Stimulated activated CD8-positive, alpha-beta memory T cell treated with anti-CD3 and anti-CD28 coated beads, Interleukin-12 subunit alpha, Interleukin-12 subunit beta, amount 100 ng/mL, for 4 hours (primary cell): Measurements from ENCODE around the gene BTN3A1.
A peak's percentile ranks its signal among the peaks of the same experiment; 100 is the strongest.
"Not testable (repeated sequence)": the region's sequence is repeated elsewhere in the genome, so short reads cannot be mapped to it uniquely, and the experiment has no call there.

Experiments used
- DNase-seq: peaks from one replicate; pipeline ENCODE4 v3.0.0-alpha.2; 2020; ENCODE audit warnings: low read depth

The BTN3A1 gene

DNA sequence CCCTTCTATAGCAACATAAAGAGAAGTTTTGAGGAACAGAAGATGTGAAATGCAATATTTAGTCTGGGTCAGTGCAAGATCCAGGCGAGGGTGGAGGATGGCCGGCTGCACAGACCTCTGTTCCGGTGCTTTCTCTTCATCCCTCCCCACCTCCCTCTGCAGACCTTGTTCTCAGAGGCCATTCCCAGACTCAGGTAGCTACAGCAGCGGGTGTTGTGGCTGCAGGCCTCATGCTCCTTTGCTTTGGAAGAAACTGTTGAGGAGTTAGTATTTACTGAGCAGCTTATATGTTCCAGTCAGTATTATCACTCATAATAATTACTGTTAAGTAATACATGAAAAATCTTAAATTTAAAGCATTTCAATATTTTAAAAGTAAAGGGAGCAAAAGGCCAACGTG lies 39.9 kb downstream of the BTN3A1 start:
- DNase-seq: no peak

DNA sequence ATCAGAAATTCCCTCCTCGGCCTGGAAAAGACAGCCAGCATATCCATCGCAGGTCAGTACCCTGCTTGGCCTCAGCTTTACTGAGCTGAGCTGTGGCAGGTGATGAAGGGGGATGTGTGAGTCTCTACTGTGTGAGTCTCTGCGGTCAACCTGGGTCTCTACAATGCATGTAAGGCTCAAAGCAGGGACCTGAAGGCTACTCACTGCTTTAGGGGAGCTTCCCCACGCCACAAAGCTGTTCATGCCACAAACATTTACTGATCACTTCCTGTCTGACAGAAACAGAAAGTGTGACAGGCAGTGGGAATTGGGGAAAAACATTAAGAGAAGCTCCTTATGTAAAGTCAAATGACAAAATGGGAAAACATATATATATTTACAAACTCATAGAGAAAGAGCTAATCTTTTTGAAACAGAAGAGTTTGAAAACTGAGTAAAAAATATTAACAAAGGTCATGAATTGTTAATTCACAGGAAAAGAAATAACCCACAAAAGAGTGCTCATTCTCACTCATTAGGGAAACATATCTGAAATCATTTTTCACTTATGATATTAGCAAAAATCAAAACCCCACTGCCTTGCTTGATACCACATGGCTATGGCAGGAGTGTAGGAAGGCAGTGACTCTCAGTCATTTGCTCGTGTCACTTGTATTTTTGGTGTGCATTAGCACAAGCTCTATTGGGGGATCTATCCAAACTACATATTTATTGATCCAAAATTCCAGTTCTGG lies 44.0 kb downstream of the BTN3A1 start:
- no peak for DNase-seq

- DNase-seq: no peak
These were observed 45.2 kb downstream of the BTN3A1 start for GRCh38 chr6:26447257-26447656.

GRCh38 chr6:26450240-26450639 lies 48.2 kb downstream of the BTN3A1 start:
- no peak for DNase-seq

DNA sequence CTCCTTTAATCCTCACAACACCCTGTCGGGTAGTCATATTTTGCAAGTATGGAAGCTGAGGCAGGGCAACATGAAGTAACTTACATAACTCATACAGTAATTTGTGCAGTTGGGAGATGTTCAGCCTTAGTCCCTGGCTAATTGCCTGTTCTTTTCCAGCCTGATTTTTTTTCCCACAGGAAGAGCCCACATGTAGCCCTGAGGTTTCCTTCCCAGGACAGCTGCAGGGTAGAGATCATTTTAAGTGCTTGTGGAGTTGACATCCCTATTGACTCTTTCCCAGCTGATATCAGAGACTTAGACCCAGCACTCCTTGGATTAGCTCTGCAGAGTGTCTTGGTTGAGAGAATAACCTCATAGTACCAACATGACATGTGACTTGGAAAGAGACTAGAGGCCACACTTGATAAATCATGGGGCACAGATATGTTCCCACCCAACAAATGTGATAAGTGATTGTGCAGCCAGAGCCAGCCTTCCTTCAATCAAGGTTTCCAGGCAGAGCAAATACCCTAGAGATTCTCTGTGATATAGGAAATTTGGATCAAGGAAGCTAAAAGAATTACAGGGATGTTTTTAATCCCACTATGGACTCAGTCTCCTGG lies 50.7 kb downstream of the BTN3A1 start:
- DNase-seq: no peak

DNA sequence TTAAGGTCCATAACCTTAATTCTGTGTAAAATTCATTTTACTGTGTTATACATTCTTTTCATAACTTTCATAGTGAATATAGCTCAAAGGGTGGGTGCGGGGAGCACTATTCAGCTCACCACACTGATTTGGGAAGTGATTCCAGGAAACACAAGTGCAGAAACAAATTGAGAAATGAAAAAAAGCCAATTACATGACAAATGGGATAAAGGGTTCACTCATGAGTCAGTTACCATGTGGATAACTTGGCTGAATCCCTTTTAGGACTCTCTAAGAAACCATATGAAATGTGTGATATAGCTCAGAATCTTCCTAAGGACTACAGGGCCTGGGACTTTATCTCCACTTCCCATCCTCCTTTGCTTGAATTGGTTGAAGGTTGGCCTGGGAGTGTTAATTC lies 52.6 kb downstream of the BTN3A1 start:
- DNase-seq: no peak

DNA sequence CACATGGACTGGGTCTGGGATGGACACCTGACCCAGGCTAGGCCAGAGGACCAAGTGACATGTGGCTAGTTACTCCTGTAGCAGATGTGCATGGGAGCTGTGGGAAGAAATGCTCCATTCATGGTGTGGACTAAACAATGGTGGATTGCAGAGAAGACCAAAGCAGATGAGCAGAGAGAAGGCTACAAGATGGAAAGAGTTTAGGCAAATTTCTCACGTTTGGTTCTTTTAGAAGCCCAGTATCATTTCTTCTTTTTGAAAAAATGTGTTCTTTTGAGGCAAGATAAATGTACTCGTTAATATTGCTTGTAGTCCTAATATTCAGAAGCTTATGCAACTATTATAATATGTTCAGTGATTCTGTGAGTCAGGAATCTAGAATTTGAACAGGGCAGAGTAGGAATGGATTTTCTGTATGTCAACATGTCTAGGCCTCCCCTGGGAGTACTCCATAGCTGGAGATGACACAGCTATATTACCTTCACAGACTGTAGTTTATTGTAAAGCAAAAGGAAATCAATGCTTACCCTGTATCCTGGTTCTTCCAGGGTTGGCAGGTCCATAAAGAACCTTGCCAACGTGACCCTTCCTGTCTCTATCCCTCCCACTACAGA lies 53.4 kb downstream of the BTN3A1 start:
- DNase-seq: no peak

GRCh38 chr6:26457264-26457805 lies 55.3 kb downstream of the BTN3A1 start:
- DNase-seq: no peak

DNA sequence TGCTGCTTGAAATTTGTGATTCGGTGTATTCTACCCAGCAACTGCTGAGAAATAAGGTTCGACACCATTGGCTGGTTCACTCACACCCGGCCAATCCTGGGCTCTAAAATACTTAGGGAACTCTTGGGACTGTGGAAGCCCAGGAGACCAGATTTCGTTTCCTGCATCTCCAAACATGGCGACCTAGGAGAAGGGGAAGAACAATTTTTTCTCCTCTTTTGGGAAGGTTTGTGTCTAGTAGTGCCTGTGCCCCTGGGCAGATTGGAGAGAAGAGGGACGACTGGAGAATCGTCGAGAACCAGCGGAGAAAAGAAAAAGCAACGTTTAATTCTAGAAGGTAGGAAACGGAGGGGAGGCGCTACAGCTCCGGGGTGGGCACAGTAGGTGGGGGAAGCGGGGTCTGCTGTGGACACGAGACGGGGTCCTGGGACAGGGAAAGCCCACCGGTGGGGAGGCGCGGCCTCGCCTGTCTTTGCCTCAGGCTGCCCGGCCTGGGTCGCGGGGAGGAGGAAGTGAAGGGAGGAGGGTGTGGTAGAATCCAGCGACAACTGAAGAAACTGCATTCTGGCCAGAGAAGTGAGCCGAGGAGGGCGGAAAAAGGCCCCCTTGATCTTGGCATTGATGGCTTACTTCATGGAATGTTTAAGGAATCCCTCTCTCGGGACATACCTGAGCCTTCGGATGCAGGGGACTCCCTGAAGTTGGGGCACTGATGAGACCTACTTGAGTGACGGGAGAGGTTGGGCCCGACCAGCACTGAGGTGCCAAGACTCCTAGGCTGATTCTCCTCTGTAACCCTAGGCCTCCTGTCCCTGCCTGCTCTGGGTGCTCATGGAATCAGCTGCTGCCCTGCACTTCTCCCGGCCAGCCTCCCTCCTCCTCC lies 56.0 kb downstream of the BTN3A1 start, which contains the start of gene BTN2A1:
TSS of gene BTN2A1 (plus strand) at position 150 of the 883 bp plus-strand sequence. CDS start at position 832, 682 bp downstream.
- peak; percentile 27 for DNase-seq

DNA sequence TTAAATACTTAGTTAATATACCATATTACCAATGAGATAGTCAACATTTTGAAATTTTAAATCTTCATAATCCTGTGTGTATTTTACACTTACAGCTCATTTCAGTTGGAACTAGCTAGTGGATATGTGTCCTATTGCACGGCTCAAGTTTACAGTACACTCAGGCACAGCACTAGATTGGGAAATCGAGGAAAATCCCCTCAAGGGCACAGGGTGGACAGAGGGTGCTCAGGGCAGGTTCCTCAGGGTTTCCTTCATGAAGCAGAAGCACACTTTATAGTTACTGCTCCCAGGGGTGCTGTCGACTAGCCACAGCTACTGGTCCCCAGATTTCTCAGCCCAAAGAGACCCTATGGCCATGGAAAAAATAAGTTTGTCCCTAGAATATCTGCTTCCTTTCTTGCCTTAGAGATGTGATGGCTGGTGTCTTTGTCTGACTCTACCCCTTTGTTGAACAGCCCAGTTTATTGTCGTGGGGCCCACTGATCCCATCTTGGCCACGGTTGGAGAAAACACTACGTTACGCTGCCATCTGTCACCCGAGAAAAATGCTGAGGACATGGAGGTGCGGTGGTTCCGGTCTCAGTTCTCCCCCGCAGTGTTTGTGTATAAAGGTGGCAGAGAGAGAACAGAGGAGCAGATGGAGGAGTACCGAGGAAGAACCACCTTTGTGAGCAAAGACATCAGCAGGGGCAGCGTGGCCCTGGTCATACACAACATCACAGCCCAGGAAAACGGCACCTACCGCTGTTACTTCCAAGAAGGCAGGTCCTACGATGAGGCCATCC lies 57.1 kb downstream of the BTN3A1 start:
- DNase-seq: no peak

GRCh38 chr6:26461353-26461752 lies 59.3 kb downstream of the BTN3A1 start:
- not testable (repeated sequence) for DNase-seq

DNA sequence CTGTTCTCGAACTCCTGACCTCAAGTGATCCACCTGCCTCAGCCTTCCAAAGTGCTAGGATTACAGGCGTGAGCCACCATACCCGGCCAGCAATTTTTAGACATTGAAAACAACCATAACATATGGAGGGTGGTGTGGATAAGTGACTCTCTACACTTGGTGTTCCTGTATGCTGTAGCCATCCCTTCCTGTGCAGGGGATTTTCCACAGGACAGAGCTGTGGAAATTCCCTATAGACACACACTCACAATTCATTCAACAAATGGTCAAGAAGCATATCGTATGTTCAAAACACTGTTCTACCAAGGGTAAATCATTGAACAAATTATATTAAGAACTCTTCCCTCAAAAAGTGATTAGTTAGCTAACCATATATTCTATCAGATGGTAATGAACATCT lies 61.9 kb downstream of the BTN3A1 start:
- no peak for DNase-seq

- DNase-seq: no peak
These were observed 62.5 kb downstream of the BTN3A1 start for GRCh38 chr6:26464416-26465131.
